Keratinocyte (primary cell): Measurements from ENCODE around the gene FAM114A1. TPM values are rescaled to one million over a fixed set of nuclear protein-coding genes. Genes with fewer than 3 reads are reported as not detected.

Experiments used
- DNase-seq: peaks from one replicate; pipeline ENCODE4 v3.0.0-alpha.2; 2011; ENCODE audit warnings: low read depth, missing footprints, low spot score
- FAIRE-seq: peaks from 2 replicates; lab custom pipeline; 2011; peaks lifted over from hg19 to GRCh38; lab: Jason Lieb, UNC
- H2AFZ ChIP-seq: 2 replicates; pipeline ENCODE4 v1.6.0; 2012; ENCODE audit warnings: low read length, control low read depth, inconsistent platforms; ENCODE audit not compliant: control insufficient read depth
- H3K27ac ChIP-seq: 2 replicates; pipeline ENCODE4 v1.5.1; 2011; ENCODE audit warnings: low read length; ENCODE audit not compliant: control insufficient read depth, insufficient read depth
- H3K27me3 ChIP-seq: 3 replicates; pipeline ENCODE4 v1.6.0; 2011; ENCODE audit warnings: low read length; ENCODE audit not compliant: control insufficient read depth, insufficient read depth; ENCODE audit errors: extremely low read depth
- H3K36me3 ChIP-seq, 2 experiments: 2 replicates in 1 of 2; 3 replicates in 1 of 2; pipeline ENCODE4 v1.5.1; 2011; ENCODE audit warnings: low read length in 2 of 2, mild to moderate bottlenecking in 1 of 2; ENCODE audit not compliant: control insufficient read depth in 2 of 2, insufficient read depth in 2 of 2; ENCODE audit errors: extremely low read depth in 1 of 2
- H3K4me1 ChIP-seq: 3 replicates; pipeline ENCODE4 v1.5.1; 2011; ENCODE audit warnings: low read length; ENCODE audit not compliant: control insufficient read depth, insufficient read depth; ENCODE audit errors: extremely low read depth
- H3K4me2 ChIP-seq: 3 replicates; pipeline ENCODE4 v1.6.0; 2011; ENCODE audit warnings: low read depth, low read length; ENCODE audit not compliant: control insufficient read depth, insufficient read depth; ENCODE audit errors: extremely low read depth
- H3K4me3 ChIP-seq, 3 experiments: fragments of 200-600 bp in 1 of 3; sonication (generic) in 1 of 3; 2 replicates in 2 of 3; 3 replicates in 1 of 3; pipeline ENCODE4 v1.5.1; 2011 to 2016; ENCODE audit warnings: low read length in 3 of 3, mild to moderate bottlenecking in 3 of 3, control low read depth in 2 of 3, inconsistent platforms in 1 of 3, low read depth in 1 of 3, mixed read lengths in 1 of 3, mixed run types in 1 of 3, moderate library complexity in 1 of 3; ENCODE audit not compliant: control insufficient read depth in 2 of 3, insufficient read depth in 2 of 3; ENCODE audit errors: extremely low read depth in 1 of 3
- H3K79me2 ChIP-seq: 2 replicates; pipeline ENCODE4 v1.6.0; 2012; ENCODE audit warnings: low read length; ENCODE audit not compliant: control insufficient read depth, insufficient read depth
- H3K9ac ChIP-seq: 3 replicates; pipeline ENCODE4 v1.6.0; 2011; ENCODE audit warnings: low read length; ENCODE audit not compliant: control insufficient read depth, insufficient read depth; ENCODE audit errors: extremely low read depth
- H3K9me1 ChIP-seq: 3 replicates; pipeline ENCODE4 v1.6.0; 2011; ENCODE audit warnings: low read length; ENCODE audit not compliant: control insufficient read depth, insufficient read depth; ENCODE audit errors: extremely low read depth
- H3K9me3 ChIP-seq: 2 replicates; pipeline ENCODE4 v1.5.1; 2012; ENCODE audit warnings: low read depth, low read length; ENCODE audit not compliant: control insufficient read depth
- H4K20me1 ChIP-seq: 3 replicates; pipeline ENCODE4 v1.6.0; 2011; ENCODE audit warnings: low read length; ENCODE audit not compliant: control insufficient read depth, insufficient read depth; ENCODE audit errors: extremely low read depth
- EZH2 ChIP-seq: IDR thresholded peaks from one replicate; pipeline ENCODE4 v1.6.1; 2012; ENCODE audit warnings: inconsistent platforms, mild to moderate bottlenecking, low read length, moderate library complexity
- dilution Hi-C: fragments of 300-500 bp; cut with MboI; formaldehyde crosslinking; loops from one replicate; pipeline ENCODE4 v1.7.0; 2020; ENCODE audit warnings: low sequenced_read_pairs; ENCODE audit not compliant: extremely low pct_ligation_motif_present
- polyA plus RNA-seq, 5 experiments: library from polyadenylated mRNA; depleted of rRNA in 3 of 5; stranded (reverse) in 3 of 5; stranded (forward) in 1 of 5; unstranded in 1 of 5; fragments of >200 nt; gene quantifications; 1 replicate in 1 of 5; 2 replicates in 3 of 5; 3 replicates in 1 of 5; pipeline versions ENCODE4 v1.2.1 to v1.2.3, GENCODE V29; 2011 to 2012; ENCODE audit warnings: missing spikeins in 2 of 5, low read depth in 1 of 5, low replicate concordance in 1 of 5
- TF ChIP-seq, protein P1 (sequence below), 3 experiments: IDR thresholded peaks in 1 of 3; conservative IDR thresholded peaks in 1 of 3; optimal IDR thresholded peaks in 1 of 3; 2 replicates in 2 of 3; 3 replicates in 1 of 3; pipeline versions ENCODE3 to v1.5.1; 2011; ENCODE audit warnings: low read length in 3 of 3, mild to moderate bottlenecking in 3 of 3, moderate library complexity in 2 of 3, control low read depth in 1 of 3, inconsistent platforms in 1 of 3; ENCODE audit not compliant: insufficient read depth in 2 of 3; ENCODE audit errors: extremely low read depth in 1 of 3

Gene FAM114A1
- polyA plus RNA-seq, 1 donor (not counting 4 experiments of a cell fraction or from before 2014, with no cell fraction given), result 47.2 TPM

DNA sequence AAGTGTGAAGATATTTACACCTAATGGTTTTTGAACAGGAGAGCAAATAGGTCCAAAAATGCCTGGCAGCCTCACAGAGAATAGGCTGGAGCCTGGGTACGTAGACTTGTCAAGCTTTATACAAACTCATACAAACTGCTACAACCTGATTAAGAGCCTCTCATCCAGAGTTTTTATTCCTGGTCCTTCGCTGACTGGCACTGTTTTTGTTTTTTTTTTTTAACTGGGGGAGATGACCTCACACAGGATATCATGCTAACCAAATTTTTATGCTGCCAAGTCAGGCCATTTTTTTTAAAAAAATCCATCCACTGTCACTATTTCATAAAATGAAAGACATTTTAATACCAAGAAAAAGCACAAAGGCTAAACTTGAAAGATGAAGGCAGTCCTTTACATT, 1.9 kb downstream of the FAM114A1 start:
- H3K4me1 ChIP-seq, result peaks cover 12% of the 10 kb centered on the region
- H3K79me2 ChIP-seq, result peaks cover 13% of the 10 kb centered on the region
- H3K4me2 ChIP-seq, result no peak overlapping the region
- FAIRE-seq (no peak), DNase-seq (no peak)
- TF ChIP-seq EZH2, result no peak
- TF ChIP-seq, protein P1, sequence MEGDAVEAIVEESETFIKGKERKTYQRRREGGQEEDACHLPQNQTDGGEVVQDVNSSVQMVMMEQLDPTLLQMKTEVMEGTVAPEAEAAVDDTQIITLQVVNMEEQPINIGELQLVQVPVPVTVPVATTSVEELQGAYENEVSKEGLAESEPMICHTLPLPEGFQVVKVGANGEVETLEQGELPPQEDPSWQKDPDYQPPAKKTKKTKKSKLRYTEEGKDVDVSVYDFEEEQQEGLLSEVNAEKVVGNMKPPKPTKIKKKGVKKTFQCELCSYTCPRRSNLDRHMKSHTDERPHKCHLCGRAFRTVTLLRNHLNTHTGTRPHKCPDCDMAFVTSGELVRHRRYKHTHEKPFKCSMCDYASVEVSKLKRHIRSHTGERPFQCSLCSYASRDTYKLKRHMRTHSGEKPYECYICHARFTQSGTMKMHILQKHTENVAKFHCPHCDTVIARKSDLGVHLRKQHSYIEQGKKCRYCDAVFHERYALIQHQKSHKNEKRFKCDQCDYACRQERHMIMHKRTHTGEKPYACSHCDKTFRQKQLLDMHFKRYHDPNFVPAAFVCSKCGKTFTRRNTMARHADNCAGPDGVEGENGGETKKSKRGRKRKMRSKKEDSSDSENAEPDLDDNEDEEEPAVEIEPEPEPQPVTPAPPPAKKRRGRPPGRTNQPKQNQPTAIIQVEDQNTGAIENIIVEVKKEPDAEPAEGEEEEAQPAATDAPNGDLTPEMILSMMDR (optimal IDR thresholded peaks at IDR 0.05 in 1 of 3, IDR thresholded peaks at IDR 0.05 in 1 of 3, conservative IDR thresholded peaks at IDR 0.05 in 1 of 3; ENCODE audit: extremely low read depth in 1 of 3, insufficient read depth in 2 of 3, low read length in 3 of 3), result no peak
- H3K9me1 ChIP-seq, result no peaks in the 10 kb centered on the region
- H3K4me3 ChIP-seq, result no peak overlapping the region
- dilution Hi-C loops, result no loop called here
- no peak overlapping the region for H3K9ac ChIP-seq
- no peaks in the 10 kb centered on the region for H3K27me3 ChIP-seq
- H3K9me3 ChIP-seq, result no peaks in the 10 kb centered on the region
- no peaks in the 10 kb centered on the region for H4K20me1 ChIP-seq
- no peak overlapping the region for H3K27ac ChIP-seq
- peaks cover 2 to 11% of the 10 kb centered on the region in 2 experiments for H3K36me3 ChIP-seq
- H2AFZ ChIP-seq, result no peak overlapping the region

DNA sequence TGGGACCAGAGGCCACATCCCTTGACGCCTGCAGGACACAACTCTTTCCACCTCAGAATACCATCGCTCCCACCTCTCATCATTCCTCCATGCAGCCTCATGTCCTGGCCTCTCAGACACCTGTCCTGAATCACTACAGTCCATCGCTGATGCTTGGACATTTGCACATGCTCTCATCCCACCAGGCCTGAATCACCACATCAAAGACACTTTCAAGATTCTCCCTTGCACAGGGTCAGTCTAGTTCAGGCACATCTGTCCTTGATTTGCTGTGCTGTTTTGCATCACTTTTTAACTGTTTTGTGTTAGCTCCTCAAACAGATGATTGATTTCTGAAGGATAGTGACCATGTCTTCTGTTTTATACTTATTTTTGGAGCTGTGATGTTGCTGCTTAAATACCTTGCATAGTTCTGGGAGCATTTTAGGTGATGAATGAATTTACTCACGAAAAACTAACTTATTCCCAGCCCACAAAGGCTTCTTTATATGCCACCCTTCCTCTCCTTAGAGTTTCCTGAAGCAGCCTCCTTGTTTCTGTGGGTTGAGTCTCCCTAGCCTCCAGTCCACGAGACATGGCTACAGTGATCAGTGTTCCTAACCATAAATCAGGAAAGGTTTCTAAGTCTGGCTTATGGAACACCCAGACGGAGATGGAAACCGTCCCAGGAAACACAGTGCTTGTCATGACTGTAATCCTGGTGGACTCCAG, 2.6 kb downstream of the FAM114A1 start:
- Histone ChIP-seq H3K4me2 (no peak overlapping the region), H3K9ac (no peak overlapping the region), H3K27ac (no peak overlapping the region)

More for the DNA sequence above, 2.6 kb downstream of the FAM114A1 start:
- DNase-seq (no peak), FAIRE-seq (no peak)
- Histone ChIP-seq H3K4me3 (no peak overlapping the region), H2AFZ (no peak overlapping the region), H3K36me3 (peaks cover 2 to 11% of the 10 kb centered on the region in 2 experiments), H3K79me2 (peaks cover 13% of the 10 kb centered on the region), H3K27me3 (no peaks in the 10 kb centered on the region), H3K9me1 (no peaks in the 10 kb centered on the region), H4K20me1 (no peaks in the 10 kb centered on the region), H3K9me3 (no peaks in the 10 kb centered on the region), H3K4me1 (peaks cover 12% of the 10 kb centered on the region)
- no peak for TF ChIP-seq EZH2
- TF ChIP-seq, protein P1 (optimal IDR thresholded peaks at IDR 0.05 in 1 of 3, IDR thresholded peaks at IDR 0.05 in 1 of 3, conservative IDR thresholded peaks at IDR 0.05 in 1 of 3; ENCODE audit: extremely low read depth in 1 of 3, insufficient read depth in 2 of 3, low read length in 3 of 3), result no peak
- dilution Hi-C loops, result no loop called here
